NCI-H2171 treated with DMSO at 0.1 percent for 48 hours (cell line): ENCODE results near the gene CTTN.
A peak's percentile ranks its signal among the peaks of the same experiment; 100 is the strongest.

Source experiments
- DNase-seq: peaks from one replicate; lab custom pipeline; 2025; lab: John Stamatoyannopoulos, UW

The CTTN gene

GRCh38 chr11:70477176-70477575 is 78.8 kb downstream of the CTTN start:
- DNase-seq = peak; percentile 36

GRCh38 chr11:70477609-70478008 is 79.3 kb downstream of the CTTN start:
- peak; percentile 76 for DNase-seq

- DNase-seq = no peak
Observed at GRCh38 chr11:70478166-70478890, 80.0 kb downstream of the CTTN start.

- no peak for DNase-seq
Observed at GRCh38 chr11:70480711-70481110, 82.4 kb downstream of the CTTN start.

- DNase-seq = no peak
Observed at GRCh38 chr11:70481625-70482528, 83.5 kb downstream of the CTTN start.

- DNase-seq = peak; percentile 11
Observed at GRCh38 chr11:70482529-70482917, 84.2 kb downstream of the CTTN start.

- DNase-seq = no peak
Observed at GRCh38 chr11:70483077-70483861, 84.9 kb downstream of the CTTN start.

GRCh38 chr11:70483917-70484316 is 85.6 kb downstream of the CTTN start:
- DNase-seq = peak; percentile 38

- no peak for DNase-seq
Observed at GRCh38 chr11:70485326-70486025, 87.1 kb downstream of the CTTN start.

GRCh38 chr11:70486026-70486415 is 87.7 kb downstream of the CTTN start:
- no peak for DNase-seq
